HG03095 (cell line): ENCODE results near the gene TFR2.

Experiments
- ATAC-seq: cut with Tn5 transposase; IDR thresholded peaks from one replicate; pipeline ENCODE4 v1.9.1; 2021; ENCODE audit warnings: moderate library complexity; ENCODE audit not compliant: unreplicated experiment

Gene TFR2

GRCh38 chr7:100573691-100574361 is 67.5 kb downstream of the TFR2 start, which contains the start of gene SAP25:
Gene SAP25, minus strand, starts transcription at chr7:100573900. Its CDS starts 158 bp downstream, at chr7:100573742.
- no peak for ATAC-seq

GRCh38 chr7:100572949-100573675 is 68.2 kb downstream of the TFR2 start:
- ATAC-seq, result no peak

GRCh38 chr7:100572281-100572948 is 68.9 kb downstream of the TFR2 start:
- no peak for ATAC-seq

- no peak for ATAC-seq
Measured at GRCh38 chr7:100571829-100572116, 69.6 kb downstream of the TFR2 start.

GRCh38 chr7:100570954-100571828 is 70.2 kb downstream of the TFR2 start:
- ATAC-seq, result no peak
